PC-9 (cell line): ENCODE results near the gene CNN3. TPM values are rescaled to one million over a fixed set of nuclear protein-coding genes. Genes with fewer than 3 reads are reported as not detected.
A peak's percentile ranks its signal among the peaks of the same experiment; 100 is the strongest.

Source experiments
- BruUV-seq: library from RNA; stranded (reverse); fragments of 400-500 nt; replicated peaks from 2 replicates; lab custom pipeline; 2021; lab: Mats Ljungman, UMichigan
- CTCF ChIA-PET: fragments of 300-600 bp; sonication (Branson Sonifier 250); formaldehyde crosslinking; loops from one replicate; lab custom pipeline; 2022; ENCODE audit warnings: antibody characterized with exemption; lab: Charles Lee
- POLR2A ChIA-PET: fragments of 300-600 bp; sonication (Branson Sonifier 250); formaldehyde crosslinking; loops from one replicate; lab custom pipeline; 2022; ENCODE audit warnings: antibody characterized with exemption; ENCODE audit not compliant: unreplicated experiment; lab: Charles Lee
- DNase-seq, 2 experiments: peaks; one replicate each; pipeline versions ENCODE4 v3.0.0 to v3.0.0-alpha.2; 2015 to 2022; ENCODE audit warnings: mixed read lengths in 1 of 2
- H2AFZ ChIP-seq: fragments of 200-600 bp; sonication (generic); 2 replicates; pipeline ENCODE4 v1.8.1; 2017; ENCODE audit warnings: antibody characterized with exemption
- H3F3A ChIP-seq: fragments of 200-600 bp; sonication (generic); 2 replicates; pipeline ENCODE4 v1.8.1; 2017; ENCODE audit warnings: antibody characterized with exemption, mild to moderate bottlenecking, low read depth; ENCODE audit not compliant: insufficient read depth
- H3K27ac ChIP-seq: fragments of 200-600 bp; sonication (generic); 2 replicates; pipeline ENCODE4 v1.6.1; 2016; ENCODE audit warnings: mixed run types
- H3K27me3 ChIP-seq: fragments of 200-600 bp; sonication (generic); 2 replicates; pipeline ENCODE4 v1.6.1; 2016; ENCODE audit warnings: low read depth, mixed run types; ENCODE audit not compliant: insufficient read depth
- H3K36me3 ChIP-seq: fragments of 200-600 bp; sonication (generic); 2 replicates; pipeline ENCODE4 v1.6.1; 2016; ENCODE audit warnings: low read depth, mixed run types
- H3K4me1 ChIP-seq: fragments of 200-600 bp; sonication (generic); replicated peaks from 2 replicates; pipeline ENCODE4 v1.6.1; 2016; ENCODE audit warnings: mixed run types; ENCODE audit not compliant: insufficient read depth
- H3K4me2 ChIP-seq: fragments of 200-600 bp; sonication (generic); 2 replicates; pipeline ENCODE4 v1.6.1; 2017; ENCODE audit warnings: mixed run types
- H3K4me3 ChIP-seq: fragments of 200-600 bp; sonication (generic); 2 replicates; pipeline ENCODE4 v1.6.1; 2016; ENCODE audit warnings: mixed run types
- H3K79me2 ChIP-seq: fragments of 200-600 bp; sonication (generic); 2 replicates; pipeline ENCODE4 v1.6.1; 2017; ENCODE audit warnings: low read depth, mixed run types
- H3K9me2 ChIP-seq: fragments of 200-600 bp; sonication (generic); 2 replicates; pipeline ENCODE4 v1.8.1; 2017; ENCODE audit warnings: mild to moderate bottlenecking; ENCODE audit not compliant: insufficient read depth
- H3K9me3 ChIP-seq: fragments of 200-600 bp; sonication (generic); 2 replicates; pipeline ENCODE4 v1.8.1; 2016; ENCODE audit warnings: low read depth; ENCODE audit not compliant: insufficient read depth
- H4K20me1 ChIP-seq: fragments of 200-600 bp; sonication (generic); 2 replicates; pipeline ENCODE4 v1.8.1; 2017; ENCODE audit not compliant: insufficient read depth
- EZH2 ChIP-seq: fragments of 200-600 bp; sonication (generic); IDR thresholded peaks from 2 replicates; pipeline ENCODE4 v1.8.0; 2017; ENCODE audit warnings: antibody characterized with exemption, low read depth
- intact Hi-C: fragments of 100-400 bp; cut with micrococcal nuclease; formaldehyde crosslinking; loops from one replicate; pipeline ENCODE4 v1.10.0; 2022; ENCODE audit not compliant: unreplicated experiment
- total RNA-seq: library from RNA; stranded (reverse); gene quantifications from 2 replicates; pipeline ENCODE4 v1.2.3, GENCODE V29; 2021
- TF ChIP-seq, protein P1 (sequence below): fragments of 200-600 bp; sonication (generic); conservative IDR thresholded peaks from 2 replicates; pipeline ENCODE4 v1.6.1; 2017; ENCODE audit warnings: mixed run types, antibody characterized with exemption, mild to moderate bottlenecking, moderate library complexity

The CNN3 gene
- total RNA-seq, 1 experiment from 2014 or later = 135 TPM

DNA sequence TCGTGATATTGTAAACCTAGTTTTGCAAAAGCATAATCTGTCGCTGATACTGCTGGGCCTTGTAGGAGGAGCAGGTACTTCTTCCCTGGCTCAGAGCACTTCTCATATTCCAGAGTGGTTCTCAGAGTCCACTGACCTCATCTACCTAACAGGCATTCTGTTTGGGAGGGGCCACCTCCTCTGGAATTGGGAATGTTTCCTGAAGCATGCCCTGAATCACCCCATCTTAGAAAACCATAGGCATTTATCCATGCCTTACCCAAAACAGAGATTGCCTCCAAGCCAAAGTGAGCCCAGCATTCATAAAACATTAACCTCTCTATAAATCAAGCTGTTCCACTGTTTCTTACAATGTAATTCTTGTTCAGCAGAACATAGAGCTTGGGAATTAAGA lies 71.6 kb downstream of the CNN3 start:
- 0 out of 2 replicates have a peak, but pooled peaks cover 4% of the 10 kb centered on the region for H3K9me2 ChIP-seq
- no peak for TF ChIP-seq EZH2
- TF ChIP-seq, protein P1, sequence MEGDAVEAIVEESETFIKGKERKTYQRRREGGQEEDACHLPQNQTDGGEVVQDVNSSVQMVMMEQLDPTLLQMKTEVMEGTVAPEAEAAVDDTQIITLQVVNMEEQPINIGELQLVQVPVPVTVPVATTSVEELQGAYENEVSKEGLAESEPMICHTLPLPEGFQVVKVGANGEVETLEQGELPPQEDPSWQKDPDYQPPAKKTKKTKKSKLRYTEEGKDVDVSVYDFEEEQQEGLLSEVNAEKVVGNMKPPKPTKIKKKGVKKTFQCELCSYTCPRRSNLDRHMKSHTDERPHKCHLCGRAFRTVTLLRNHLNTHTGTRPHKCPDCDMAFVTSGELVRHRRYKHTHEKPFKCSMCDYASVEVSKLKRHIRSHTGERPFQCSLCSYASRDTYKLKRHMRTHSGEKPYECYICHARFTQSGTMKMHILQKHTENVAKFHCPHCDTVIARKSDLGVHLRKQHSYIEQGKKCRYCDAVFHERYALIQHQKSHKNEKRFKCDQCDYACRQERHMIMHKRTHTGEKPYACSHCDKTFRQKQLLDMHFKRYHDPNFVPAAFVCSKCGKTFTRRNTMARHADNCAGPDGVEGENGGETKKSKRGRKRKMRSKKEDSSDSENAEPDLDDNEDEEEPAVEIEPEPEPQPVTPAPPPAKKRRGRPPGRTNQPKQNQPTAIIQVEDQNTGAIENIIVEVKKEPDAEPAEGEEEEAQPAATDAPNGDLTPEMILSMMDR = no peak
- H3K79me2 ChIP-seq = 0 out of 2 replicates have a peak, but pooled peaks cover 4% of the 10 kb centered on the region
- H3K9me3 ChIP-seq = no peaks in the 10 kb centered on the region
- no peak overlapping the region for H2AFZ ChIP-seq
- H3K4me3 ChIP-seq = peak overlapping the region; percentile 38; the same call in 1 of the 2 replicates
- peaks cover 43% of the 10 kb centered on the region for H3F3A ChIP-seq
- H3K4me1 ChIP-seq = peaks cover 65% of the 10 kb centered on the region
- no peak for DNase-seq
- peak overlapping the region; percentile 79 for H3K4me2 ChIP-seq
- H3K27me3 ChIP-seq = no peaks in the 10 kb centered on the region
- H4K20me1 ChIP-seq = no peaks in the 10 kb centered on the region
- peak overlapping the region; percentile 83 for H3K27ac ChIP-seq
- POLR2A ChIA-PET = interaction anchor here (0.6 to 1.0 kb wide), 3 partner anchors 8 to 63 kb away, joined by 3 to 6 read pairs (median 5); no protein-coding TSS in a partner anchor
- CTCF ChIA-PET = interaction anchor here (1.0 to 2.6 kb wide), 3 partner anchors 35 to 379 kb away, joined by 3 to 51 read pairs (median 3); partner anchors contain the start of gene RWDD3
- peaks cover 18% of the 10 kb centered on the region; the same call in 1 of the 2 replicates for H3K36me3 ChIP-seq
- intact Hi-C loops = loop anchor here (2.0 kb wide), 2 partner anchors 47 to 379 kb away; partner anchors contain the start of gene RWDD3
- BruUV-seq = no TSS peak

DNA sequence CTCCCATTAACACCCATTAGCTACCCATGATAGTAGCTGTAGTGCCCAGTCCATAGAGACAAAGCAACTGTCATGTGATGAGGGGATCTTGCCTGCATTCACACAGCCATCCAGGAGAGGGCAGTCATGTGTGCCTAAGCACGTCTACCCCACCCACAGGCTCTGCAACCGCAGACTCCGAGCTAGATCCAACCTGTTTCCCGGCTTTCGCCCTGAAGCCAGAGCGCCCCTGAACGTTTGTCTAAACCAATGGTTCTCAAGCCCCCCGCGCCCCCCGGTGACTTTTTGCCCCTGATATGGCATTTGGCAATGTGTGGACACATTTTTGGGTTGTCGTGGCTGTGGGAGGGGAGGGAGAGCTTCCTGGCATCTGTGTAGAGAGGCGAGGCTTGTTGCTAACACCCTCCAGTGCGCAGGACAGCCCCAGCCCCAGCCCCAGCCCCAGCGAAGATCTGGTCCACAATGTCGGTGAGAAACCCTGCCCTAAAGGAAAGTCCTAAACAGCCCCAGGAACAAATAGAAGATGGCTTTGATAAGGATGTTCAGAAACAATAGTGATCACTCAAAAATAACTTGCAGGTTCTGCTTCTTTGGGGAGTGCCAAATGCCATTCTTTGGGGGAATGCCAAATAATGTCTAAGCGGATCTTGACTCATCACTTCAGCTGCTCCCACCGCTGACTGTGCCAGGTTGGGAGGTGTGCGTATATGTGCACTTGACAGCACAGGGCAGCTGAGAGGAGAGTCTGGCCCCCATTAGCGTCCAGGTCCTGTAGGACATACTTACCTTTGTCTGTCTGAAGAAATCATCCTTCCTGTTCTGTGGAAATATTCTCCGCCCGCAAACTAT lies 72.2 kb downstream of the CNN3 start:
- H3K9me3 ChIP-seq = no peaks in the 10 kb centered on the region
- H3K36me3 ChIP-seq = peaks cover 18% of the 10 kb centered on the region; the same call in 1 of the 2 replicates
- peaks cover 43% of the 10 kb centered on the region for H3F3A ChIP-seq
- DNase-seq = peak; percentile 86 to 99
- intact Hi-C loops = loop anchor here (1.0 to 5.0 kb wide), 8 partner anchors 10 to 380 kb away; partner anchors contain the start of genes CNN3 and RWDD3
- no TSS peak for BruUV-seq
- H3K27me3 ChIP-seq = no peaks in the 10 kb centered on the region
- CTCF ChIA-PET = interaction anchor here (0.5 to 2.6 kb wide), 14 partner anchors 9 to 432 kb away, joined by 3 to 51 read pairs (median 4); partner anchors contain the start of genes CNN3 and RWDD3
- peak overlapping the region; percentile 38; the same call in 1 of the 2 replicates for H3K4me3 ChIP-seq
- POLR2A ChIA-PET = interaction anchor here (0.5 to 1.0 kb wide), 11 partner anchors 9 to 208 kb away, joined by 3 to 13 read pairs (median 5); partner anchors contain the start of gene CNN3
- peak overlapping the region; percentile 56; the same call in 1 of the 2 replicates for H2AFZ ChIP-seq
- H3K4me1 ChIP-seq = peaks cover 65% of the 10 kb centered on the region
- TF ChIP-seq, protein P1 = peak; percentile 99
- no peak for TF ChIP-seq EZH2
- peak overlapping the region; percentile 83 for H3K27ac ChIP-seq
- H4K20me1 ChIP-seq = no peaks in the 10 kb centered on the region
- H3K9me2 ChIP-seq = 0 out of 2 replicates have a peak, but pooled peaks cover 4% of the 10 kb centered on the region
- H3K79me2 ChIP-seq = 0 out of 2 replicates have a peak, but pooled peaks cover 4% of the 10 kb centered on the region
- H3K4me2 ChIP-seq = peak overlapping the region; percentile 79

DNA sequence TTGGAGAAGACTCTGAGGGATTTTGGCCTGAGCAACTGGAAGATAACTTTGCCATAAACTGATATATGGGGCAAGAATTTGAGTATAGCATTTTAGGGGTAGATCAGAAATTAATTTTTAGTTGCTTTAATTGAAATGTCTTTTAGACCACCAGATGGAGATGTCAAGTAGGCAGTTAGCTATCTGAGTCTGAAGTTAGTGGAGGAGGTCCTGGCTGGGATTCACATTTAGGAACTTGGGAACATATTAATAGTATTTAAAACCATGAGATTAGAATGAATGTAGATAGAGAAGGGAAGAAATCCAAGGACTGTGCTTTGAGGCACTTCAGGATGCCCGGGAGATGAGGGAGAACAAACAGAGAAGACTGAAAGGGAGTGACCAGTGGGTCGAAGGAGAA lies 74.1 kb downstream of the CNN3 start:
- POLR2A ChIA-PET = no interaction called here
- Histone ChIP-seq H4K20me1 (no peaks in the 10 kb centered on the region), H3K27me3 (no peaks in the 10 kb centered on the region), H3K4me1 (peaks cover 57% of the 10 kb centered on the region), H3K36me3 (peaks cover 18% of the 10 kb centered on the region; the same call in 1 of the 2 replicates), H3K9me2 (0 out of 2 replicates have a peak, but pooled peaks cover 4% of the 10 kb centered on the region), H3K4me3 (no peak overlapping the region; the same call in 1 of the 2 replicates), H3F3A (peaks cover 43% of the 10 kb centered on the region), H3K9me3 (no peaks in the 10 kb centered on the region), H3K79me2 (0 out of 2 replicates have a peak, but pooled peaks cover 4% of the 10 kb centered on the region), H3K27ac (peak overlapping the region; percentile 83), H3K4me2 (peak overlapping the region; percentile 79), H2AFZ (no peak overlapping the region)
- TF ChIP-seq, protein P1 = peak; percentile 38; the same call in 1 of the 2 replicates
- no peak for TF ChIP-seq EZH2
- intact Hi-C loops = loop anchor here (5.0 kb wide), 2 partner anchors 35 to 330 kb away; no protein-coding TSS in a partner anchor
- CTCF ChIA-PET = interaction anchor here (1.0 kb wide), 1 partner anchor 191 kb away, joined by 3 read pairs; no protein-coding TSS in a partner anchor
- no peak for DNase-seq
- BruUV-seq = no TSS peak
